Measurements from ENCODE around the gene MARS1. TPM values are rescaled to one million over a fixed set of nuclear protein-coding genes. Genes with fewer than 3 reads are reported as not detected.
A peak's percentile ranks its signal among the peaks of the same experiment; 100 is the strongest.

MARS1 gene
- total RNA-seq, 1 experiment from 2014 or later = 209 TPM

DNA sequence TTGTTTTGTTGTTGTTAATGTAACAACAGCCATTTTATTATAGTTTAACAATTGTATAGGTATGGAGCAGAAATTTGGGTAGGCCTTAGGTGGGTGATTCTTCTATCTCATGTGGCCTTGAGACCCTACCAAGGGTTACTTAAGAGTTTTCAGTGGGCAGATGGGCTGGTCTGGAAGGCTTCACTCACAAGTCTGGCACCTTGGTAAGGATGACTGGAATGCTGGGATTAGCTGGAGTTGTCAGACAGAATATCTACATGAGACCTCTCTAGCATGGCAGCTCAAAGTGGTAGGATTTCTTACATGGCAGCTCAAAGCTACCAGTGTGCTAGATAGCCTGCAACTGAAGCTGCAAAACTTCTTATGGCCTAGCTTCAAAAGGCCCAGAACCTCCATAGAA, 2.2 kb upstream of the MARS1 start:
- TF ChIP-seq EZH2 (IDR thresholded peaks at IDR 0.05; ENCODE audit: low read length, unreplicated experiment) = no peak
- no peak for TF ChIP-seq EZH2phosphoT487 (IDR thresholded peaks at IDR 0.05; ENCODE audit: borderline replicate concordance, low read length)
- TF ChIP-seq CTCF (conservative IDR thresholded peaks at IDR 0.05; ENCODE audit: low read depth, low read length) = no peak
- H3K9me3 ChIP-seq (ENCODE audit: low read length) = no peaks in the 10 kb centered on the region
- BruUV-seq (replicated peaks) = no TSS peak
- ATAC-seq (no peak), DNase-seq (no peak)
- H3K9me2 ChIP-seq (replicated peaks; ENCODE audit: low read length) = no peaks in the 10 kb centered on the region
- no peaks in the 10 kb centered on the region for H4K20me1 ChIP-seq (ENCODE audit: low read length)
- no peak overlapping the region for H3K9ac ChIP-seq (ENCODE audit: low read length)
- no peak overlapping the region for H2AFZ ChIP-seq (ENCODE audit: low read length)
- H3K27ac ChIP-seq (ENCODE audit: low read length) = no peak overlapping the region
- no peak overlapping the region for H3K4me2 ChIP-seq (ENCODE audit: low read length)
- H3K4me3 ChIP-seq (ENCODE audit: low read length) = no peak overlapping the region
- H3K79me2 ChIP-seq (ENCODE audit: low read length) = peaks cover 24% of the 10 kb centered on the region
- H3F3A ChIP-seq (ENCODE audit: low read length, unreplicated experiment) = no peaks in the 10 kb centered on the region
- H3K4me1 ChIP-seq (ENCODE audit: insufficient read depth, low read length) = peaks cover 10% of the 10 kb centered on the region
- POLR2A ChIA-PET (ENCODE audit: unreplicated experiment) = interaction anchor here (0.6 kb wide), 2 partner anchors 24 to 90 kb away, joined by 3 to 5 read pairs; no protein-coding TSS in a partner anchor
- H3K36me3 ChIP-seq (ENCODE audit: low read depth, low read length) = peaks cover 14% of the 10 kb centered on the region; the same call in 1 of the 2 replicates
- 0 out of 2 replicates have a peak, but pooled peaks cover 1% of the 10 kb centered on the region for H3K27me3 ChIP-seq (ENCODE audit: low read length)
- intact Hi-C loops (cut with micrococcal nuclease) = no loop called here
- CTCF ChIA-PET = interaction anchor here (0.6 kb wide), 1 partner anchor 30 kb away, joined by 3 read pairs; no protein-coding TSS in a partner anchor

DNA sequence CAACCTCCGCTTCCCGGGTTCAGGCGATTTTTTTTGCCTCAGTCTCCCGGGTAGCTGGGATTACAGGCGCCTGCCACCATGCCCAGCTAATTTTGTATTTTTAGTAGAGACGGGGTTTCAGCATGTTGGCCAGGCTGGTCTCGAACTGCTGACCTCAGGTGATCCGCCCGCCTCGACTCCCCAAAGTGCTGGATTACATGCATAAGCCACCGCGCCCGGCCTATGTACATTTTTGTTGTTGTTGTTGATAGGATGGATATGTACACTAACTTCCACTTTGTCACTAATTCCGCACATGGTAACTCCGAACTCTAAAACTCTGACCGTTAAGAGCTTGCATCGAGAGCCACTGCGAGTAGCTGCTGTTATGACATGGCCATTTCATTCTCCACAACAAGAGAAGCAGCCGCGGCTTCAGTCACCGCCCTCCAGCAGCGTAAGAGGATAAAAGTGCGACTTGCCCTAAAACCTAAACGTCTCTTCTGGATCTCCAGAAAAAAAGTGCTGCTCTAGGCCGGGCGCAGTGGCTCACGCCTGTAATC, 742 bp upstream of the MARS1 start:
- no TSS peak for BruUV-seq (replicated peaks)
- TF ChIP-seq EZH2 (IDR thresholded peaks at IDR 0.05; ENCODE audit: low read length, unreplicated experiment) (no peak), EZH2phosphoT487 (IDR thresholded peaks at IDR 0.05; ENCODE audit: borderline replicate concordance, low read length) (no peak), CTCF (conservative IDR thresholded peaks at IDR 0.05; ENCODE audit: low read depth, low read length) (no peak)
- Histone ChIP-seq H3K9ac (ENCODE audit: low read length) (no peak overlapping the region), H3K27ac (ENCODE audit: low read length) (no peak overlapping the region), H3K9me2 (replicated peaks; ENCODE audit: low read length) (no peaks in the 10 kb centered on the region), H3K4me3 (ENCODE audit: low read length) (peak overlapping the region; percentile 91; the same call in 1 of the 2 replicates), H4K20me1 (ENCODE audit: low read length) (no peaks in the 10 kb centered on the region), H3K4me2 (ENCODE audit: low read length) (peak overlapping the region; percentile 54; the same call in 1 of the 2 replicates), H3K27me3 (ENCODE audit: low read length) (no peaks in the 10 kb centered on the region), H3K9me3 (ENCODE audit: low read length) (no peaks in the 10 kb centered on the region), H3K4me1 (ENCODE audit: insufficient read depth, low read length) (peaks cover 10% of the 10 kb centered on the region), H3K36me3 (ENCODE audit: low read depth, low read length) (peaks cover 25% of the 10 kb centered on the region), H2AFZ (ENCODE audit: low read length) (peak overlapping the region; percentile 73), H3K79me2 (ENCODE audit: low read length) (peaks cover 24% of the 10 kb centered on the region), H3F3A (ENCODE audit: low read length, unreplicated experiment) (no peaks in the 10 kb centered on the region)
- ATAC-seq = no peak
- intact Hi-C loops (cut with micrococcal nuclease) = no loop called here
- no peak for DNase-seq
- ChIA-PET POLR2A (ENCODE audit: unreplicated experiment) (no interaction called here), CTCF (interaction anchor here (0.6 kb wide), 1 partner anchor 222 kb away, joined by 3 read pairs; no protein-coding TSS in a partner anchor)
